Psoas muscle (tissue), 8 donors: ENCODE results near the gene EPHB1. TPM values are rescaled to one million over a fixed set of nuclear protein-coding genes. Genes with fewer than 3 reads are reported as not detected.

Source experiments
- ATAC-seq, 4 donors: fragments of 200-7000 bp; cut with Tn5 transposase; one replicate each; pipeline ENCODE4 v1.9.1; 2020; ENCODE audit warnings: moderate library complexity in 3 of 4, mild to moderate bottlenecking in 2 of 4
- DNase-seq, 2 donors: peaks; one replicate each; pipeline ENCODE4 v3.0.0-alpha.2; 2020
- H3K27ac ChIP-seq: fragments of 200-600 bp; one replicate; pipeline ENCODE4 v1.8.0; 2022
- H3K27me3 ChIP-seq, 3 donors: fragments of 200-600 bp in 1 of 3; one replicate each; pipeline versions ENCODE4 v1.6.1 to v1.8.0; 2013 to 2022; ENCODE audit warnings: low read length in 2 of 3, mild to moderate bottlenecking in 2 of 3, moderate library complexity in 1 of 3; ENCODE audit not compliant: insufficient read depth in 3 of 3
- H3K36me3 ChIP-seq, 2 donors: fragments of 200-600 bp in 1 of 2; one replicate each; pipeline versions ENCODE4 v1.6.1 to v1.8.0; 2013 to 2022; ENCODE audit warnings: low read depth in 1 of 2, mild to moderate bottlenecking in 1 of 2, moderate library complexity in 1 of 2; ENCODE audit not compliant: insufficient read depth in 1 of 2
- H3K4me1 ChIP-seq: fragments of 200-600 bp; one replicate; pipeline ENCODE4 v1.8.0; 2022
- H3K4me3 ChIP-seq: fragments of 200-600 bp; one replicate; pipeline ENCODE4 v1.8.0; 2022; ENCODE audit warnings: mild to moderate bottlenecking
- H3K9me3 ChIP-seq: fragments of 200-600 bp; one replicate; pipeline ENCODE4 v1.8.0; 2022
- WGBS, 3 donors: extraction: QIAGEN DNeasy Blood & Tissue Kit; methylation state at CpG; one replicate each; pipeline versions ENCODE4 v1.1.6 to v1.1.7; 2013; 5-methylcytosine and 5-hydroxymethylcytosine counted together
- intact Hi-C, 2 donors: fragments of 100-400 bp; cut with DNase I; formaldehyde crosslinking; loops; one replicate each; pipeline versions ENCODE4 v1.11.0 to v1.14.2; 2022
- polyA plus RNA-seq, 3 donors: library from polyadenylated mRNA; stranded (reverse); fragments of 200-250 nt; gene quantifications; one replicate each; pipeline ENCODE4 v1.2.3, GENCODE V29; 2013
- total RNA-seq, 4 donors: library from RNA; stranded (reverse); fragmentation: NEBNext Ultra II Directional in 2 of 4; extraction: Animal tissue kit (Norgen Biotek cat#: 25700) in 2 of 4; gene quantifications; one replicate each; pipeline versions ENCODE4 v1.2.1 to v1.2.4, GENCODE V29; 2021 to 2023
- TF ChIP-seq, protein P1 (sequence below): fragments of 200-600 bp; IDR thresholded peaks from one replicate; pipeline ENCODE4 v1.8.0; 2022; ENCODE audit warnings: antibody characterized with exemption
- donor health status: healthy with polysubstance abuse.
- donor health status: DM: no; HTN: no; CAD: no; lungs with moderate emphysema.
- donor health status: Bipolar disorder and iron deficiency.
- donor health status: healthy.
- donor health status: DM: yes; HTN: yes; CAD: no.
- donor health status: DM: no; HTN: no; CAD: no.
- donor health status: DM: no; HTN: no; CAD: no.
- donor health status: DM: yes; HTN: yes; CAD: no.

EPHB1 gene
- total and polyA plus RNA-seq, 7 donors, result 0.85 to 6.3 (median 2.0) TPM

DNA sequence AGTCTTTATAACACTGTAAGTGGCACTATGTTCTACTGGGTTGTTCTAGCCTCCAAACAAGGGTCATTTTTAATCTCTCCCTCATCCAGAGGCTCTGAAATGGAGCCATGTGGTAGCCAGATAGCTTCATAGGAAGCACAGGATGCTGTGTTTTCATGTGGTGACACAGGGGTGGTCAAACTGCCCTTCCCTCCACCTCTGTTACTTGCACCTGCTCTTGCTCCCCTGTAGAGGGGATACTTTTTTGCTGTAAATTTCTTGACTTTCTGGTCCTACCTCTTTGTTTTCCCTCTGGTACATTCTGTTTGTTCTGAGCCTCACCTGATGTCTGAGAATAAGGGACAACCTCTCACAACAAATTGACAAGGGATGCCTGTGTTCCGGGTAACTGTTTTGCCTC, 76.8 kb downstream of the EPHB1 start:
- DNase-seq (no peak), ATAC-seq (no peak)
- WGBS, 3 donors, result 95 to 100% (median 96%) methylated on average over 1 of the region's 1 CpG
- intact Hi-C loops, result no loop called here
- H3K9me3 ChIP-seq, result no peaks in the 10 kb centered on the region
- H3K4me3 ChIP-seq, result no peak overlapping the region
- no peaks in the 10 kb centered on the region for H3K36me3 ChIP-seq
- TF ChIP-seq, protein P1, sequence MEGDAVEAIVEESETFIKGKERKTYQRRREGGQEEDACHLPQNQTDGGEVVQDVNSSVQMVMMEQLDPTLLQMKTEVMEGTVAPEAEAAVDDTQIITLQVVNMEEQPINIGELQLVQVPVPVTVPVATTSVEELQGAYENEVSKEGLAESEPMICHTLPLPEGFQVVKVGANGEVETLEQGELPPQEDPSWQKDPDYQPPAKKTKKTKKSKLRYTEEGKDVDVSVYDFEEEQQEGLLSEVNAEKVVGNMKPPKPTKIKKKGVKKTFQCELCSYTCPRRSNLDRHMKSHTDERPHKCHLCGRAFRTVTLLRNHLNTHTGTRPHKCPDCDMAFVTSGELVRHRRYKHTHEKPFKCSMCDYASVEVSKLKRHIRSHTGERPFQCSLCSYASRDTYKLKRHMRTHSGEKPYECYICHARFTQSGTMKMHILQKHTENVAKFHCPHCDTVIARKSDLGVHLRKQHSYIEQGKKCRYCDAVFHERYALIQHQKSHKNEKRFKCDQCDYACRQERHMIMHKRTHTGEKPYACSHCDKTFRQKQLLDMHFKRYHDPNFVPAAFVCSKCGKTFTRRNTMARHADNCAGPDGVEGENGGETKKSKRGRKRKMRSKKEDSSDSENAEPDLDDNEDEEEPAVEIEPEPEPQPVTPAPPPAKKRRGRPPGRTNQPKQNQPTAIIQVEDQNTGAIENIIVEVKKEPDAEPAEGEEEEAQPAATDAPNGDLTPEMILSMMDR, result no peak
- H3K4me1 ChIP-seq, result peaks cover 15% of the 10 kb centered on the region
- H3K27me3 ChIP-seq, result no peaks in the 10 kb centered on the region
- H3K27ac ChIP-seq, result no peak overlapping the region

DNA sequence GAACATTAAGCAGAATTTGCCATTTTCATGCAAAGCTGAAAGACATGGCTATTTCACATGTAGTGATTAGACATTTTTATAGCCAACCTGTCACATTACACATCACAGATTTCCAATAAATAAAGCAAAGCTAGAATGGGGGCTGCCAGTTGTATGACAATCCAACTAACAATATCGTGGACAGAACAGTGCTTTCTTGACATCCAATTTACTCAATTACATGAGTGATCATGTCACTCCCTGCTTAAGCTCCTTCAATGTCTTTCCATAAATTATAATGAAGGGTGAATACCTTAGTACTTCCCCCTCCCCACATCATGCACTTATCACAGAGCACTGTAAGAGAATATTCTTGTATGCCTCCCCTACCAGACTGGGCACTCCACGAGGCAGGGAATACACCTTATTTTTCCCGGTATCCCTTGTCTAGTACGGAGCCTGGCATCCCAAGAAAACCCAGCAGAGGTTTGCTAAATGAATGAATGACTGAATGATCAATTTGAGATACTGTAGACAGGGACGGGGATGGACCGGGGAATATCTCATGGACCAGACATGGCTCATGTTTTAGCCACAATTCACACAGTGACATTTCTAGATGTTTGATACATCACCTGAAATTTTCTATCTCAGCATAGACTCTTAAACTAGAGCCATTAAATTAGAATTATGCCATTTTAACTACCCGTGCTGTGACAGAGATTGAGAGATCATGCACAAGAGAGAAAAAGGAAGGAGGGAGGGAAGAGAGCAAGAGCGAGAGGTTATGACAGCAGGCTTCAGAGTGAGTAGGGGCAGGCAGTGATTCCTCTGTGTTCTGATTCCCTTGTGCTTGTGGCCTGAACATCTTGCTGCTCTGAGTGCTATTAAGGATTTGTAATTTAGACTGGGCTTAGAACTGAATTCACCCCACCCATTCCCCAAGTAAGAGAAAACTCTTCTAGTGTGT, 77.7 kb downstream of the EPHB1 start:
- ATAC-seq, result no peak
- Histone ChIP-seq H3K4me1 (peaks cover 15% of the 10 kb centered on the region), H3K27ac (no peak overlapping the region), H3K4me3 (no peak overlapping the region), H3K9me3 (no peaks in the 10 kb centered on the region), H3K27me3 (no peaks in the 10 kb centered on the region), H3K36me3 (no peaks in the 10 kb centered on the region)
- intact Hi-C loops, result no loop called here
- no peak for DNase-seq
- TF ChIP-seq, protein P1, result no peak
- 92 to 96% (median 94%) methylated on average over 8 of the region's 8 CpGs for WGBS, 3 donors

DNA sequence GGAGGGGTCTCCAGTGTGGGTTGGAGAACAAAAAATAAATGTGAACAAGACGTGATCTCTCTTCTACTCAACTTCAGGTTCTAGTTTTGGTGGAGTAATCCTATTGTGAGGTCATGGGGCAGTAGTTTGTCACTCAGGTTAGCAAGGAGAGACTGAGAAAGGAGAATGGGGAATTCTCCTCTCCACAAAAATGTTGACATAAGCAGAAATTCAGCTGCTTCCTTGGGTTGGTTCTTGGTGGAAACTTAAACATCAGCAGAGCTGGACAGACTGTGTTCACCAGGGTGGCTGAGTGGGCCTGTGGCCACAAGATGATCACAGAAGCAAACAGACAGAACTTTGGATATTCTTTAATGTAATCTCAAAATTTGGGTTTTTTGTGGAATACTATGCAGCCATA, 78.7 kb downstream of the EPHB1 start:
- peaks cover 15% of the 10 kb centered on the region for H3K4me1 ChIP-seq
- no peaks in the 10 kb centered on the region for H3K27me3 ChIP-seq
- no peak overlapping the region for H3K27ac ChIP-seq
- ATAC-seq, result no peak
- intact Hi-C loops, result no loop called here
- TF ChIP-seq, protein P1, result no peak
- H3K36me3 ChIP-seq, result no peaks in the 10 kb centered on the region
- H3K9me3 ChIP-seq, result no peaks in the 10 kb centered on the region
- DNase-seq, result no peak
- 88 to 97% (median 96%) methylated on average over 1 of the region's 1 CpG for WGBS, 3 donors
- H3K4me3 ChIP-seq, result no peak overlapping the region

DNA sequence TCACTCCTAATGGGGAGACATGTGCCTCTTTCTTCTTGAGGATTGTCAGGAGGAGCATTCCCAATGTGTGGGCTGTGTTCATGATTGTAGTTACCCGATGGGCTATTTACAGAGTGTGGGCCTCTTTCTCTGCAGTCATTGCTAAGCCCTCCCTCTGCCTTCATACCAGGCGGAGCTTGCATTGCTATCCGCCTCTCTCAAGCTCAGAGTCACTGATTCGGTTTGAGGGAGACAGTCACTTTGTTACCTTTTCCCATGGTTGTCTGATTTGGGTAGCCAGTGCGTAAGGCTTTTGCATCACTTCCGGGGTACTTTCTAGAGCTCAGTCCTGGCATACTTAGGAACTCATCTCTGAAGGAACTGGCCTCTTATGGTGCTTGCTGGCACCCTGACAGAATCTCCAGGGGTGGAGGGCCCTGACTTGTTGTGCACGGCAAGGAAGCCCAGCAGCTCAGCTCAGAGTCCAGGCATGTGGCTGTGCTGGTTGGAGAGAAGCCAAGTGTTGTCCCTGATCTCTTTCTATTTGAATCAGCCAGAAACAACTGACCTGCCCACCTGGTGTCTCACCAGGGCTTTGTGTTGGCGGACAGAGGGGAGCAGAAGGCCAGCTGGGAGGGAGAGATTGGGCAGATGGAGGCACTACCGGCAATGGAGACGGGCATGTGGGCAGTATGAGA, 79.8 kb downstream of the EPHB1 start:
- H3K4me1 ChIP-seq, result peaks cover 8% of the 10 kb centered on the region
- H3K9me3 ChIP-seq, result no peaks in the 10 kb centered on the region
- no peaks in the 10 kb centered on the region for H3K36me3 ChIP-seq
- intact Hi-C loops, result no loop called here
- TF ChIP-seq, protein P1, result no peak
- ATAC-seq (peak in 1 of 4 donors; percentile 27), DNase-seq (no peak)
- H3K4me3 ChIP-seq, result no peak overlapping the region
- 49 to 54% (median 53%) methylated on average over 10 of the region's 10 CpGs for WGBS, 3 donors
- H3K27ac ChIP-seq, result no peak overlapping the region
- H3K27me3 ChIP-seq, result no peaks in the 10 kb centered on the region
